Loucy (cell line): ENCODE results near the gene PEAR1.

ENCODE experiments used
- EZH2phosphoT487 ChIP-seq: fragments of 200-600 bp; IDR thresholded peaks from 2 replicates; pipeline ENCODE4 v1.6.1; 2018; ENCODE audit warnings: antibody characterized with exemption, mild to moderate bottlenecking, moderate library complexity, borderline replicate concordance
- TF ChIP-seq, protein P1 (sequence below): fragments of 200-600 bp; sonication (generic); conservative IDR thresholded peaks from 2 replicates; pipeline ENCODE4 v1.5.1; 2014; ENCODE audit warnings: mild to moderate bottlenecking, antibody characterized with exemption, low read length

DNA sequence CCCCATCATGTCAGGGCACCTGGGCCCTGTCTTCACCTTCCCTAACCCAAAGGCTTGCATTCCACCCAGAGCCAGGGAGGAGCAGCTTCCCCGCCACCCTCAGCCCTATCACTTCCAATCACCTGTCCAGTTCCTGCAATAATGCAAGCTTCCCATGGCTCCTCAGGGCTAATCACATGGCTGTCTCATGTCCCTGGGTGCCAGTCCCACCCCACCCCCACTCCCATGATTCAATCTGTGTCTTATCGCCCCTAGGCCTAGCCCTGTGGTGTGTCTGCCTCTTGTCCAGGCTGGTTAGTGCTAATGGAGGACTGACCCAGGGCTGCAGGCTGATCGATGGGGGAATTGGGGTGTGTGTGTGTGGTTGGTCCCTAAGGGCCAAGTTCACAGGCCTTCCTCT is 11.0 kb upstream of the PEAR1 start:
- TF ChIP-seq, protein P1, sequence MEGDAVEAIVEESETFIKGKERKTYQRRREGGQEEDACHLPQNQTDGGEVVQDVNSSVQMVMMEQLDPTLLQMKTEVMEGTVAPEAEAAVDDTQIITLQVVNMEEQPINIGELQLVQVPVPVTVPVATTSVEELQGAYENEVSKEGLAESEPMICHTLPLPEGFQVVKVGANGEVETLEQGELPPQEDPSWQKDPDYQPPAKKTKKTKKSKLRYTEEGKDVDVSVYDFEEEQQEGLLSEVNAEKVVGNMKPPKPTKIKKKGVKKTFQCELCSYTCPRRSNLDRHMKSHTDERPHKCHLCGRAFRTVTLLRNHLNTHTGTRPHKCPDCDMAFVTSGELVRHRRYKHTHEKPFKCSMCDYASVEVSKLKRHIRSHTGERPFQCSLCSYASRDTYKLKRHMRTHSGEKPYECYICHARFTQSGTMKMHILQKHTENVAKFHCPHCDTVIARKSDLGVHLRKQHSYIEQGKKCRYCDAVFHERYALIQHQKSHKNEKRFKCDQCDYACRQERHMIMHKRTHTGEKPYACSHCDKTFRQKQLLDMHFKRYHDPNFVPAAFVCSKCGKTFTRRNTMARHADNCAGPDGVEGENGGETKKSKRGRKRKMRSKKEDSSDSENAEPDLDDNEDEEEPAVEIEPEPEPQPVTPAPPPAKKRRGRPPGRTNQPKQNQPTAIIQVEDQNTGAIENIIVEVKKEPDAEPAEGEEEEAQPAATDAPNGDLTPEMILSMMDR, result no peak
- TF ChIP-seq EZH2phosphoT487, result no peak
